K562 (cell line): Measurements from ENCODE around the gene LDLRAD1. TPM values are rescaled to one million over a fixed set of nuclear protein-coding genes. Genes with fewer than 3 reads are reported as not detected.

Source experiments
- CREB3 ChIP-seq: fragments of 450-650 bp; conservative IDR thresholded peaks from 2 replicates; pipeline ENCODE4 v1.6.1; 2016; ENCODE audit warnings: missing genetic modification characterization, low read depth, mild to moderate bottlenecking, missing compliant biosample characterization, moderate library complexity
- FOXA1 ChIP-seq: fragments of 450-650 bp; IDR thresholded peaks from 2 replicates; pipeline ENCODE4 v1.6.1; 2016; ENCODE audit warnings: mild to moderate bottlenecking, borderline replicate concordance
- HCFC1 ChIP-seq: IDR thresholded peaks from 2 replicates; pipeline ENCODE4 v1.6.1; 2012; ENCODE audit warnings: low read depth, low read length, improper control_type of control experiment
- HNRNPH1 ChIP-seq: fragments of 200-400 bp; formaldehyde crosslinking; optimal IDR thresholded peaks from 2 replicates; pipeline ENCODE3; 2017; ENCODE audit warnings: low read depth, mild to moderate bottlenecking, low read length, moderate library complexity
- KAT7 ChIP-seq: sonication (generic); formaldehyde crosslinking; IDR thresholded peaks from 2 replicates; pipeline ENCODE4 v1.8.0; 2022; ENCODE audit warnings: missing genetic modification reagents, mild to moderate bottlenecking, borderline replicate concordance
- KDM4B ChIP-seq, 2 experiments: fragments of 450-650 bp in 1 of 2; sonication (generic) in 1 of 2; IDR thresholded peaks; 2 replicates each; pipeline ENCODE4 v1.6.1; 2016 to 2017; ENCODE audit warnings: borderline replicate concordance in 2 of 2, antibody characterized with exemption in 1 of 2, low read depth in 1 of 2, mild to moderate bottlenecking in 1 of 2
- MNT ChIP-seq, 2 experiments: fragments of 450-650 bp; conservative IDR thresholded peaks; 2 replicates each; pipeline ENCODE4 v1.6.1; 2017; ENCODE audit warnings: mild to moderate bottlenecking in 2 of 2, moderate library complexity in 2 of 2
- NFE2 ChIP-seq: IDR thresholded peaks from 2 replicates; pipeline ENCODE4 v1.6.1; 2014; ENCODE audit warnings: antibody characterized with exemption, low read depth
- PRDM10 ChIP-seq: fragments of 450-650 bp; IDR thresholded peaks from 2 replicates; pipeline ENCODE4 v1.6.1; 2018; ENCODE audit not compliant: partially characterized antibody
- RNF219 ChIP-seq: fragments of 250-450 bp; sonication (Bioruptor Pico); IDR thresholded peaks from 2 replicates; pipeline ENCODE4 v1.5.0; 2022; ENCODE audit warnings: mild to moderate bottlenecking
- SOX6 ChIP-seq: fragments of 450-650 bp; IDR thresholded peaks from 2 replicates; pipeline ENCODE4 v1.6.1; 2014; ENCODE audit warnings: mild to moderate bottlenecking
- SRF ChIP-seq, 2 experiments: fragments of 250-450, 450-650 bp in 1 of 2; sonication (Bioruptor Pico) in 1 of 2; sonication (generic) in 1 of 2; formaldehyde crosslinking; IDR thresholded peaks; 2 replicates each; pipeline versions ENCODE4 v1.5.0 to v1.5.1; 2020 to 2022; ENCODE audit warnings: mild to moderate bottlenecking in 1 of 2, missing genetic modification reagents in 1 of 2
- TCF7 ChIP-seq: sonication (generic); IDR thresholded peaks from 2 replicates; pipeline ENCODE4 v1.6.1; 2016; ENCODE audit warnings: antibody characterized with exemption, borderline replicate concordance
- TEAD1 ChIP-seq, 2 experiments: fragments of 450-650 bp in 1 of 2; sonication (generic) in 1 of 2; formaldehyde crosslinking; IDR thresholded peaks; 2 replicates each; pipeline versions ENCODE4 v1.4.0 to v1.8.0; 2020 to 2022; ENCODE audit warnings: mild to moderate bottlenecking in 2 of 2, missing genetic modification reagents in 1 of 2
- TGIF2 ChIP-seq: sonication (generic); formaldehyde crosslinking; IDR thresholded peaks from 2 replicates; pipeline ENCODE4 v1.8.1; 2022; ENCODE audit warnings: mild to moderate bottlenecking, missing genetic modification reagents, moderate library complexity
- THRAP3 ChIP-seq: fragments of 450-650 bp; IDR thresholded peaks from 2 replicates; pipeline ENCODE4 v1.6.1; 2016; ENCODE audit warnings: mild to moderate bottlenecking, inconsistent platforms, borderline replicate concordance
- ZNF134 ChIP-seq: fragments of 250-450 bp; sonication (Bioruptor Pico); conservative IDR thresholded peaks from 2 replicates; pipeline ENCODE4 v1.4.0; 2020
- ZNF445 ChIP-seq: fragments of 250-450 bp; sonication (Bioruptor Pico); IDR thresholded peaks from 2 replicates; pipeline ENCODE4 v1.4.0; 2020; ENCODE audit warnings: low read depth, mild to moderate bottlenecking, moderate library complexity
- polyA plus RNA-seq, 8 experiments: library from polyadenylated mRNA; depleted of rRNA in 4 of 8; stranded (reverse) in 5 of 8; unstranded in 3 of 8; fragments of >200 nt; fragmentation: Nextera tagmentation in 2 of 8; fragmentation: Illumina TruSeq in 1 of 8; extraction: Ambion mirVana in 2 of 8; extraction: Trizol in 1 of 8; gene quantifications; 2 replicates each; pipeline versions ENCODE4 v1.2.1 to v1.2.3, GENCODE V29; 2011 to 2014; ENCODE audit warnings: inconsistent platforms in 1 of 8, missing spikeins in 1 of 8
- total RNA-seq, 7 experiments: library from RNA; depleted of rRNA in 6 of 7; stranded (reverse); fragments of >200 nt in 6 of 7; fragmentation: Illumina TruSeq in 2 of 7; extraction: Trizol in 2 of 7; gene quantifications; 2 replicates each; pipeline versions ENCODE4 v1.2.1 to v1.2.3, GENCODE V29; 2011 to 2021; ENCODE audit warnings: low replicate concordance in 1 of 7

LDLRAD1 gene
- total and polyA plus RNA-seq, 9 of the 15 experiments (the other 6 are each of a cell fraction or from before 2014, with no cell fraction given) = not detected

- TF ChIP-seq MNT (conservative IDR thresholded peaks at IDR 0.05) (no peak), RNF219 (CRISPR knock-in tag) (no peak), KDM4B (IDR thresholded peaks at IDR 0.05; ENCODE audit: borderline replicate concordance in 2 of 2, low read depth in 1 of 2) (no peak), THRAP3 (0 out of 2 replicates have a peak, but pooled peaks have one; percentile 37), TEAD1 (CRISPR knock-in tag; IDR thresholded peaks at IDR 0.05) (no peak), KAT7 (CRISPR knock-in tag) (0 out of 2 replicates have a peak, but pooled peaks have one; percentile 30), TGIF2 (CRISPR knock-in tag) (no peak), PRDM10 (peak; percentile 46), HNRNPH1 (no peak), SOX6 (no peak), NFE2 (no peak), SRF (CRISPR knock-in tag; IDR thresholded peaks at IDR 0.05) (no peak), HCFC1 (no peak), ZNF445 (CRISPR knock-in tag) (no peak), CREB3 (tag) (no peak), FOXA1 (no peak), ZNF134 (CRISPR knock-in tag) (no peak), TCF7 (no peak)
Observed at GRCh38 chr1:54052431-54052933, 34.5 kb upstream of the LDLRAD1 start (continued).
